Neural cell (in vitro differentiated cells): ENCODE data around the gene TMEM121B.

Experiments used
- CTCF ChIP-seq: fragments of 450-650 bp; IDR thresholded peaks from 2 replicates; pipeline ENCODE4 v1.5.1; 2014; ENCODE audit warnings: antibody characterized with exemption, mild to moderate bottlenecking, moderate library complexity; ENCODE audit not compliant: poor library complexity, severe bottlenecking
- MXI1 ChIP-seq: fragments of 450-650 bp; conservative IDR thresholded peaks from 2 replicates; pipeline ENCODE4 v1.6.1; 2014; ENCODE audit warnings: antibody characterized with exemption, mild to moderate bottlenecking; ENCODE audit not compliant: poor library complexity, severe bottlenecking
- POLR2AphosphoS5 ChIP-seq: IDR thresholded peaks from 2 replicates; pipeline ENCODE4 v1.6.1; 2012
- SMC3 ChIP-seq: fragments of 450-650 bp; conservative IDR thresholded peaks from 2 replicates; pipeline ENCODE4 v1.6.1; 2014; ENCODE audit warnings: antibody characterized with exemption, mild to moderate bottlenecking, moderate library complexity; ENCODE audit not compliant: poor library complexity
- TAF1 ChIP-seq: IDR thresholded peaks from 2 replicates; pipeline ENCODE4 v1.6.1; 2012; ENCODE audit warnings: low read depth

- TF ChIP-seq SMC3 (no peak), CTCF (no peak), POLR2AphosphoS5 (no peak), TAF1 (no peak), MXI1 (no peak)
Measured at GRCh38 chr22:17115945-17116565, 5.1 kb downstream of the TMEM121B start.
